H1 (cell line): Measurements from ENCODE around the gene ANKRD6. TPM values are rescaled to one million over a fixed set of nuclear protein-coding genes. Genes with fewer than 3 reads are reported as not detected.

Source experiments
- ASH2L ChIP-seq: fragments of 200-600, 300-600 bp; sonication (generic); IDR thresholded peaks from one replicate; pipeline ENCODE4 v1.7.1; 2017; ENCODE audit warnings: low read length
- ATF3 ChIP-seq: IDR thresholded peaks from 2 replicates; pipeline ENCODE4 v1.6.1; 2011; ENCODE audit warnings: low read depth, mild to moderate bottlenecking, low read length; ENCODE audit not compliant: insufficient read depth
- CBX5 ChIP-seq: fragments of 300-800, 300-1000 bp; sonication (generic); IDR thresholded peaks from 2 replicates; pipeline ENCODE4 v1.7.1; 2016; ENCODE audit warnings: antibody characterized with exemption, low read length, low read depth
- CHD2 ChIP-seq: IDR thresholded peaks from 2 replicates; pipeline ENCODE4 v1.6.1; 2012; ENCODE audit warnings: low read length, improper control_type of control experiment
- E2F6 ChIP-seq: IDR thresholded peaks from 2 replicates; pipeline ENCODE4 v1.6.1; 2012; ENCODE audit warnings: inconsistent platforms
- EP300 ChIP-seq, 2 experiments: IDR thresholded peaks; 1 replicate in 1 of 2; 2 replicates in 1 of 2; pipeline ENCODE4 v1.6.1; 2011 to 2012; ENCODE audit warnings: low read depth in 2 of 2, low read length in 2 of 2, mild to moderate bottlenecking in 2 of 2, borderline replicate concordance in 1 of 2, inconsistent platforms in 1 of 2, moderate library complexity in 1 of 2
- GTF2F1 ChIP-seq: IDR thresholded peaks from 2 replicates; pipeline ENCODE4 v1.6.1; 2012; ENCODE audit warnings: low read depth, low read length, improper control_type of control experiment, borderline replicate concordance
- JUN ChIP-seq: IDR thresholded peaks from 2 replicates; pipeline ENCODE4 v1.6.1; 2011; ENCODE audit warnings: low read depth, mild to moderate bottlenecking, improper control_type of control experiment, low read length
- JUND ChIP-seq: IDR thresholded peaks from 2 replicates; pipeline ENCODE4 v1.6.1; 2011; ENCODE audit warnings: mild to moderate bottlenecking, improper control_type of control experiment, low read length
- KDM1A ChIP-seq: fragments of 200-600, 300-600 bp; sonication (generic); IDR thresholded peaks from 2 replicates; pipeline ENCODE4 v1.7.1; 2016; ENCODE audit warnings: mild to moderate bottlenecking, low read length, borderline replicate concordance
- KDM4A ChIP-seq: IDR thresholded peaks from one replicate; pipeline ENCODE4 v1.7.1; 2012; ENCODE audit warnings: low read depth, mild to moderate bottlenecking, moderate library complexity, low read length, inconsistent platforms; ENCODE audit not compliant: severe bottlenecking
- NANOG ChIP-seq: IDR thresholded peaks from 2 replicates; pipeline ENCODE4 v1.6.1; 2011; ENCODE audit warnings: low read length, low read depth, mild to moderate bottlenecking, inconsistent platforms; ENCODE audit not compliant: insufficient read depth, poor library complexity, severe bottlenecking
- POLR2A ChIP-seq, 2 experiments: IDR thresholded peaks; 1 replicate in 1 of 2; 2 replicates in 1 of 2; pipeline ENCODE4 v1.6.1; 2011; ENCODE audit warnings: low read depth in 2 of 2, low read length in 2 of 2, mild to moderate bottlenecking in 2 of 2; ENCODE audit errors: control extremely low read depth in 1 of 2
- POU5F1 ChIP-seq: IDR thresholded peaks from 2 replicates; pipeline ENCODE4 v1.6.1; 2011; ENCODE audit warnings: low read depth, mild to moderate bottlenecking, low read length, moderate library complexity
- RBBP5 ChIP-seq: IDR thresholded peaks from 2 replicates; pipeline ENCODE4 v1.7.1; 2012; ENCODE audit warnings: low read depth, mild to moderate bottlenecking, inconsistent platforms, low read length, moderate library complexity, borderline replicate concordance
- SIN3A ChIP-seq, 2 experiments: IDR thresholded peaks in 1 of 2; conservative IDR thresholded peaks in 1 of 2; 2 replicates each; pipeline ENCODE4 v1.6.1; 2011 to 2012; ENCODE audit warnings: low read length in 2 of 2, improper control_type of control experiment in 1 of 2, low read depth in 1 of 2, mild to moderate bottlenecking in 1 of 2
- SUZ12 ChIP-seq: fragments of 200-600 bp; sonication (generic); IDR thresholded peaks from 2 replicates; pipeline ENCODE4 v1.6.1; 2012; ENCODE audit warnings: mild to moderate bottlenecking, inconsistent platforms, low read length, moderate library complexity, mixed read lengths
- TBP ChIP-seq: IDR thresholded peaks from 2 replicates; pipeline ENCODE4 v1.6.1; 2011; ENCODE audit warnings: low read depth, low read length, improper control_type of control experiment
- USF2 ChIP-seq: IDR thresholded peaks from 2 replicates; pipeline ENCODE4 v1.6.1; 2011; ENCODE audit warnings: low read length, improper control_type of control experiment
- ZNF274 ChIP-seq: IDR thresholded peaks from 2 replicates; pipeline ENCODE4 v1.7.0; 2012; ENCODE audit warnings: low read length, borderline replicate concordance; ENCODE audit errors: extremely low read depth
- polyA plus RNA-seq, 7 experiments: library from polyadenylated mRNA; depleted of rRNA in 3 of 7; stranded (reverse) in 5 of 7; unstranded in 2 of 7; fragments of >200 nt in 5 of 7; fragments of 200-250 nt in 2 of 7; gene quantifications; 1 replicate in 5 of 7; 2 replicates in 1 of 7; 4 replicates in 1 of 7; pipeline versions ENCODE4 v1.2.1 to v1.2.3, GENCODE V29; 2011 to 2013; ENCODE audit warnings: missing spikeins in 2 of 7, mixed read lengths in 2 of 7
- total RNA-seq: library from RNA; stranded (reverse); fragmentation: NEBNext Ultra II Directional; extraction: Animal tissue kit (Norgen Biotek cat#: 25700); gene quantifications from 2 replicates; pipeline ENCODE4 v1.2.1, GENCODE V29; 2021

ANKRD6 gene
- total and polyA plus RNA-seq, 2 of the 8 experiments (the other 6 are each of a cell fraction or from before 2014, with no cell fraction given), result 5.9 to 12.8 TPM

- TF ChIP-seq ATF3 (no peak), ZNF274 (no peak), JUN (no peak), CBX5 (no peak), RBBP5 (0 out of 2 replicates have a peak, but pooled peaks have one; percentile 39), E2F6 (no peak; the same call in 1 of the 2 replicates), SUZ12 (no peak), NANOG (no peak), GTF2F1 (no peak), EP300 (IDR thresholded peaks at IDR 0.05; ENCODE audit: borderline replicate concordance in 1 of 2, low read depth in 2 of 2, low read length in 2 of 2) (no peak), KDM1A (0 out of 2 replicates have a peak, but pooled peaks have one; percentile 35), TBP (no peak), CHD2 (0 out of 2 replicates have a peak, but pooled peaks have one; percentile 41), POU5F1 (no peak), POLR2A (IDR thresholded peaks at IDR 0.05; ENCODE audit: control extremely low read depth in 1 of 2, low read depth in 2 of 2, low read length in 2 of 2) (peak in 1 of 2 experiments; percentile 84; a peak in 2 of 3 replicates), USF2 (no peak), SIN3A (conservative IDR thresholded peaks at IDR 0.05 in 1 of 2, IDR thresholded peaks at IDR 0.05 in 1 of 2; ENCODE audit: low read depth in 1 of 2, low read length in 2 of 2) (0 out of 4 replicates have a peak, but pooled peaks of 1 of the 2 experiments have one; percentile 52), ASH2L (peak; percentile 95), KDM4A (peak; percentile 88), JUND (no peak)
Measured at GRCh38 chr6:89638320-89639195, 205.6 kb downstream of the ANKRD6 start, which contains the start of gene LYRM2 (continued).
